COLO668 (cell line): ENCODE measurements around the gene PERM1.

Source experiments
- DNase-seq: peaks from one replicate; lab custom pipeline; 2025; ENCODE audit not compliant: unreplicated experiment; lab: John Stamatoyannopoulos, UW

The PERM1 gene

GRCh38 chr1:966135-966703 lies 15.7 kb downstream of the PERM1 start, which contains the start of gene PLEKHN1:
Gene PLEKHN1, plus strand, starts transcription at chr1:966482. Its CDS starts 50 bp downstream, at chr1:966532.
- no peak for DNase-seq

GRCh38 chr1:965526-966134 lies 16.3 kb downstream of the PERM1 start:
- no peak for DNase-seq

GRCh38 chr1:964691-965525 lies 17.0 kb downstream of the PERM1 start:
- DNase-seq: no peak

GRCh38 chr1:963746-964525 lies 18.0 kb downstream of the PERM1 start:
- no peak for DNase-seq

- DNase-seq: no peak
These were observed 18.6 kb downstream of the PERM1 start for GRCh38 chr1:963301-963651.

- no peak for DNase-seq
These were observed 19.3 kb downstream of the PERM1 start for GRCh38 chr1:962381-963300.

GRCh38 chr1:961132-961669 lies 20.7 kb downstream of the PERM1 start:
- peak; percentile 37 for DNase-seq

- peak; percentile 92 for DNase-seq
These were observed 21.3 kb downstream of the PERM1 start, which contains the start of gene KLHL17 for GRCh38 chr1:960363-961131. Gene KLHL17, plus strand, starts transcription at chr1:960584. Its CDS starts 110 bp downstream, at chr1:960694.

- DNase-seq: no peak
These were observed 22.0 kb downstream of the PERM1 start for GRCh38 chr1:959731-960362.

GRCh38 chr1:958823-959730 lies 22.8 kb downstream of the PERM1 start, which contains the start of gene NOC2L:
Gene NOC2L, minus strand, starts transcription at chr1:959256. Its CDS starts 16 bp downstream, at chr1:959240.
- DNase-seq: peak; percentile 98

- no peak for DNase-seq
These were observed 25.3 kb downstream of the PERM1 start for GRCh38 chr1:956636-957035.

- DNase-seq: no peak
These were observed 26.4 kb downstream of the PERM1 start for GRCh38 chr1:955474-955873.

- DNase-seq: no peak
These were observed 27.0 kb downstream of the PERM1 start for GRCh38 chr1:954927-955326.

GRCh38 chr1:953524-954320 lies 28.2 kb downstream of the PERM1 start:
- DNase-seq: no peak

GRCh38 chr1:952603-953002 lies 29.3 kb downstream of the PERM1 start:
- DNase-seq: no peak

- no peak for DNase-seq
These were observed 29.7 kb downstream of the PERM1 start for GRCh38 chr1:952201-952600.

GRCh38 chr1:951364-951763 lies 30.5 kb downstream of the PERM1 start:
- DNase-seq: no peak
